Measurements from ENCODE around the gene FADS2.

The FADS2 gene

GRCh38 chr11:61792310-61793082 is 35.6 kb upstream of the FADS2 start, which contains the start of the genes FEN1 and TMEM258:
Gene FEN1, plus strand, starts transcription at chr11:61792911. Its CDS starts 2,451 bp downstream, at chr11:61795362.
Gene TMEM258, minus strand, starts transcription at chr11:61792599. Its CDS starts 41 bp downstream, at chr11:61792558.
- peak within 1 kb of the TSS; percentile 99 for H3K27ac ChIP-seq
- TF ChIP-seq, protein P1, sequence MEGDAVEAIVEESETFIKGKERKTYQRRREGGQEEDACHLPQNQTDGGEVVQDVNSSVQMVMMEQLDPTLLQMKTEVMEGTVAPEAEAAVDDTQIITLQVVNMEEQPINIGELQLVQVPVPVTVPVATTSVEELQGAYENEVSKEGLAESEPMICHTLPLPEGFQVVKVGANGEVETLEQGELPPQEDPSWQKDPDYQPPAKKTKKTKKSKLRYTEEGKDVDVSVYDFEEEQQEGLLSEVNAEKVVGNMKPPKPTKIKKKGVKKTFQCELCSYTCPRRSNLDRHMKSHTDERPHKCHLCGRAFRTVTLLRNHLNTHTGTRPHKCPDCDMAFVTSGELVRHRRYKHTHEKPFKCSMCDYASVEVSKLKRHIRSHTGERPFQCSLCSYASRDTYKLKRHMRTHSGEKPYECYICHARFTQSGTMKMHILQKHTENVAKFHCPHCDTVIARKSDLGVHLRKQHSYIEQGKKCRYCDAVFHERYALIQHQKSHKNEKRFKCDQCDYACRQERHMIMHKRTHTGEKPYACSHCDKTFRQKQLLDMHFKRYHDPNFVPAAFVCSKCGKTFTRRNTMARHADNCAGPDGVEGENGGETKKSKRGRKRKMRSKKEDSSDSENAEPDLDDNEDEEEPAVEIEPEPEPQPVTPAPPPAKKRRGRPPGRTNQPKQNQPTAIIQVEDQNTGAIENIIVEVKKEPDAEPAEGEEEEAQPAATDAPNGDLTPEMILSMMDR (conservative IDR thresholded peaks at IDR 0.05): no peak

DNA sequence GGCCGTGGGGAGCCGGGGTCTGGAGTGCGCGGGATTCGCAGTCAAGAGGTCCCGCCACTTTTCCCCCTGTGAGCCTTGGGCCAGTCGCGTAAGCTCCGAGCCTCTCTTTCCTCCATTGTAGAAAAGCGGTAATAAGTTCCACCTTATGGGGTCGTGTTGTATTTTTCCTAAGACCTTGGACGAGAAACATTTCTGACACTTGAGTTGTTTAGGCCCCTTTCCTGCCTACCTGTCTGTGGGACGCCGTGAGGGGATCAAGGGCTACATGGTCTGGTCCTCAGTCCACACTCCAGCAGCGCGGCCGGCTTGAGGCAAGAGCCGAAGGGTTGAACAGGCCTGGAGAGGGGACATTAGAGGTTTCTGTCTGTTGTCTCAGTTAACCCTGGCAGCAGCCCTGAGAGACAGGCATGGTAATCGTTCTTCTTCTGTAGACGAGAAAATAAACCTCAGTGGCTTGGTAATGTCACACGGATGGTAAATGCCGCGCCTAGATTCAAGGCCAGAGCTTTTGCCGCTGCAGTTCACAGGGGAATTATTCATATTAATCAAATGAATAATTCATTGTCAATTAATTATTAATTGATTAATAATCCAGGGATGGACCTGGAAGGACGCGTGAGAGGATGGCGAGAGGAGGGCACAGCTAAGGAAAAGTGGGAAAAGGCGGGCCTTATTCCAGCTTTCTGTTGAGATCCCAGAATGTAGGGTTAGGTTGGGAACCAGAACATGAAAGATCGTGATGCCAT is 34.8 kb upstream of the FADS2 start:
- peak overlapping the region; percentile 99 for H3K27ac ChIP-seq
- TF ChIP-seq, protein P1 (conservative IDR thresholded peaks at IDR 0.05): no peak

- H3K27ac ChIP-seq: peak overlapping the region; percentile 99; the same call in 1 of the 2 replicates
- TF ChIP-seq, protein P1 (conservative IDR thresholded peaks at IDR 0.05): no peak
Measured at GRCh38 chr11:61793829-61794204, 34.3 kb upstream of the FADS2 start.

GRCh38 chr11:61794579-61794978 is 33.5 kb upstream of the FADS2 start:
- no peak overlapping the region for H3K27ac ChIP-seq
- TF ChIP-seq, protein P1 (conservative IDR thresholded peaks at IDR 0.05): no peak

GRCh38 chr11:61795459-61795858 is 32.6 kb upstream of the FADS2 start:
- TF ChIP-seq, protein P1 (conservative IDR thresholded peaks at IDR 0.05): no peak
- H3K27ac ChIP-seq: no peak overlapping the region

GRCh38 chr11:61795876-61796526 is 32.1 kb upstream of the FADS2 start:
- no peak overlapping the region for H3K27ac ChIP-seq
- TF ChIP-seq, protein P1 (conservative IDR thresholded peaks at IDR 0.05): no peak
